ENCODE data around the gene ATP6V0B. TPM values are rescaled to one million over a fixed set of nuclear protein-coding genes. Genes with fewer than 3 reads are reported as not detected.

Gene ATP6V0B
- total and polyA plus RNA-seq, 2 of the 4 experiments (the other 2 are of a cell fraction), result 72.1 to 169 TPM

GRCh38 chr1:43996733-43997115, 22.0 kb downstream of the ATP6V0B start:
- Histone ChIP-seq H3K27ac (ENCODE audit: insufficient read depth, low read length) (no peak overlapping the region), H3K27me3 (ENCODE audit: control insufficient read depth, insufficient read depth, low read length) (no peaks in the 10 kb centered on the region), H4K5ac (ENCODE audit: low read depth, low read length) (no peak overlapping the region), H2BK20ac (ENCODE audit: low read depth, low read length) (no peak overlapping the region), H3K4me1 (ENCODE audit: control insufficient read depth, insufficient read depth, low read length) (0 out of 2 replicates have a peak, but pooled peaks cover 3% of the 10 kb centered on the region), H3K9me1 (ENCODE audit: insufficient read depth, low read length) (no peaks in the 10 kb centered on the region), H3K4me3 (ENCODE audit: insufficient read depth, low read depth, low read length) (no peak overlapping the region), H3K56ac (ENCODE audit: extremely low read depth, insufficient read depth, low read length) (no peak overlapping the region), H2AFZ (replicated peaks; ENCODE audit: low read length, poor library complexity) (no peak overlapping the region), H2BK120ac (ENCODE audit: low read depth, low read length) (no peak overlapping the region), H3K18ac (ENCODE audit: low read depth, low read length) (no peak overlapping the region), H2AK9ac (replicated peaks; ENCODE audit: low read depth, low read length, poor library complexity) (no peak overlapping the region), H3K36me3 (ENCODE audit: control insufficient read depth, insufficient read depth, low read length) (peaks cover 19% of the 10 kb centered on the region; the same call in 1 of the 2 replicates), H4K8ac (ENCODE audit: low read depth in 2 of 2, low read length in 2 of 2) (no peak overlapping the region), H3K9me3 (ENCODE audit: control insufficient read depth, insufficient read depth, low read length) (no peaks in the 10 kb centered on the region), H2AK5ac (ENCODE audit: low read depth, low read length) (no peak overlapping the region), H3K9ac (ENCODE audit: low read depth, low read length) (no peak overlapping the region), H3K79me1 (ENCODE audit: low read depth in 1 of 2, low read length in 2 of 2) (no peaks in the 10 kb centered on the region), H3K23ac (ENCODE audit: low read depth, low read length) (no peak overlapping the region), H4K91ac (ENCODE audit: insufficient read depth, low read depth, low read length) (no peak overlapping the region), H3K4ac (ENCODE audit: low read depth, low read length) (no peak overlapping the region), H2BK15ac (ENCODE audit: low read depth, low read length) (no peak overlapping the region), H3K14ac (replicated peaks; ENCODE audit: low read depth, low read length) (no peak overlapping the region), H3K4me2 (ENCODE audit: low read depth, low read length) (no peak overlapping the region), H4K20me1 (ENCODE audit: insufficient read depth, low read length) (no peaks in the 10 kb centered on the region), H2BK5ac (ENCODE audit: low read depth, low read length, poor library complexity, severe bottlenecking) (no peak overlapping the region)
- DNase-seq (no peak), ATAC-seq (ENCODE audit: low read depth) (no peak)
- TF ChIP-seq MXI1 (IDR thresholded peaks at IDR 0.05; ENCODE audit: borderline replicate concordance, low read depth, low read length) (no peak), FOS (IDR thresholded peaks at IDR 0.05; ENCODE audit: low read depth, low read length) (no peak), RCOR1 (IDR thresholded peaks at IDR 0.05; ENCODE audit: insufficient replicate concordance, low read length) (no peak), NFE2L2 (IDR thresholded peaks at IDR 0.05; ENCODE audit: low read depth, low read length) (no peak), RFX5 (IDR thresholded peaks at IDR 0.05; ENCODE audit: low read depth, low read length) (no peak), RAD21 (IDR thresholded peaks at IDR 0.05; ENCODE audit: low read length) (no peak), BHLHE40 (IDR thresholded peaks at IDR 0.05; ENCODE audit: low read depth, low read length) (no peak), MAZ (IDR thresholded peaks at IDR 0.05; ENCODE audit: borderline replicate concordance, low read depth, low read length) (no peak), ELK1 (IDR thresholded peaks at IDR 0.05; ENCODE audit: borderline replicate concordance, low read depth, low read length) (no peak)
- POLR2A ChIA-PET (ENCODE audit: unreplicated experiment), result no interaction called here
- intact Hi-C loops (cut with micrococcal nuclease) (no loop called here), in situ Hi-C loops (cut with MboI; ENCODE audit: low sequenced_read_pairs) (no loop called here), dilution Hi-C loops (cut with HindIII; ENCODE audit: low sequenced_read_pairs, unreplicated experiment) (no loop called here)
- no TSS peak for BruUV-seq (replicated peaks)
- no CpG with 5 or more reads among the region's 6 CpGs for WGBS, 2 experiments (ENCODE audit: extremely low coverage in 2 of 2, insufficient read length in 1 of 2)
- CTCF ChIA-PET, result no interaction called here

All from IMR-90 (cell line).